OCI-LY1 (cell line): ENCODE results near the gene PRDM1.
"Not testable (repeated sequence)": the region's sequence is repeated elsewhere in the genome, so short reads cannot be mapped to it uniquely, and the experiment has no call there.

Source experiments
- H2AFZ ChIP-seq: fragments of 200-600 bp; sonication (generic), shearing (Covaris generic); 2 replicates; pipeline ENCODE4 v1.6.0; 2014; ENCODE audit warnings: antibody characterized with exemption, mild to moderate bottlenecking, low read length
- H3F3A ChIP-seq: fragments of 200-600 bp; sonication (generic), shearing (Covaris generic); 2 replicates; pipeline ENCODE4 v1.6.0; 2014; ENCODE audit warnings: mild to moderate bottlenecking, antibody characterized with exemption, low read length, moderate library complexity; ENCODE audit not compliant: insufficient read depth
- H3K27ac ChIP-seq: fragments of 200-600 bp; sonication (generic); 2 replicates; pipeline ENCODE4 v1.5.1; 2014; ENCODE audit warnings: low read length, mixed run types, mild to moderate bottlenecking, low read depth; ENCODE audit not compliant: poor library complexity, severe bottlenecking
- H3K27me3 ChIP-seq: fragments of 200-600 bp; sonication (generic); 2 replicates; pipeline ENCODE4 v1.6.0; 2014; ENCODE audit warnings: antibody characterized with exemption, mild to moderate bottlenecking, low read length, moderate library complexity; ENCODE audit not compliant: insufficient read depth
- H3K36me3 ChIP-seq: fragments of 200-600 bp; sonication (generic); 2 replicates; pipeline ENCODE4 v1.6.1; 2014; ENCODE audit warnings: mild to moderate bottlenecking, antibody characterized with exemption, low read length, moderate library complexity, mixed read lengths; ENCODE audit not compliant: insufficient read depth
- H3K4me1 ChIP-seq: fragments of 200-600 bp; sonication (generic); 2 replicates; pipeline ENCODE4 v1.5.1; 2014; ENCODE audit warnings: mild to moderate bottlenecking, low read length, moderate library complexity; ENCODE audit not compliant: insufficient read depth, severe bottlenecking
- H3K4me2 ChIP-seq: fragments of 200-600 bp; sonication (generic), shearing (Covaris generic); 2 replicates; pipeline ENCODE4 v1.6.1; 2014; ENCODE audit warnings: low read length
- H3K4me3 ChIP-seq: fragments of 200-600 bp; sonication (generic); 2 replicates; pipeline ENCODE4 v1.5.1; 2014; ENCODE audit warnings: low read length, low read depth, mild to moderate bottlenecking, mixed read lengths; ENCODE audit not compliant: poor library complexity, severe bottlenecking
- H3K79me2 ChIP-seq: fragments of 200-600 bp; shearing (Covaris generic); 2 replicates; pipeline ENCODE4 v1.6.1; 2016; ENCODE audit warnings: mixed run types, low read length, mixed read lengths; ENCODE audit not compliant: insufficient read depth
- H3K9ac ChIP-seq: fragments of 200-600 bp; sonication (generic), shearing (Covaris generic); 2 replicates; pipeline ENCODE4 v1.6.1; 2014; ENCODE audit warnings: mild to moderate bottlenecking, low read length, mixed read lengths
- H3K9me2 ChIP-seq: fragments of 200-600 bp; sonication (generic), shearing (Covaris generic); 2 replicates; pipeline ENCODE4 v1.6.1; 2014; ENCODE audit warnings: low read depth, mild to moderate bottlenecking, low read length, mixed read lengths
- H3K9me3 ChIP-seq: fragments of 200-600 bp; shearing (Covaris generic); 2 replicates; pipeline ENCODE4 v1.6.1; 2014; ENCODE audit warnings: low read length, mixed read lengths
- H4K20me1 ChIP-seq: fragments of 200-600 bp; sonication (generic), shearing (Covaris generic); 2 replicates; pipeline ENCODE4 v1.6.0; 2016; ENCODE audit warnings: mild to moderate bottlenecking, low read length; ENCODE audit not compliant: insufficient read depth
- CTCF ChIP-seq: fragments of 200-600 bp; sonication (generic), shearing (Covaris generic); IDR thresholded peaks from 2 replicates; pipeline ENCODE4 v1.5.1; 2017; ENCODE audit warnings: mild to moderate bottlenecking, antibody characterized with exemption, low read length, moderate library complexity, mixed read lengths
- EZH2 ChIP-seq: fragments of 200-600 bp; sonication (generic), shearing (Covaris generic); IDR thresholded peaks from 2 replicates; pipeline ENCODE4 v1.8.0; 2017; ENCODE audit warnings: borderline replicate concordance, mixed run types, mild to moderate bottlenecking, antibody characterized with exemption, low read length, moderate library complexity, mixed read lengths

Gene PRDM1

DNA sequence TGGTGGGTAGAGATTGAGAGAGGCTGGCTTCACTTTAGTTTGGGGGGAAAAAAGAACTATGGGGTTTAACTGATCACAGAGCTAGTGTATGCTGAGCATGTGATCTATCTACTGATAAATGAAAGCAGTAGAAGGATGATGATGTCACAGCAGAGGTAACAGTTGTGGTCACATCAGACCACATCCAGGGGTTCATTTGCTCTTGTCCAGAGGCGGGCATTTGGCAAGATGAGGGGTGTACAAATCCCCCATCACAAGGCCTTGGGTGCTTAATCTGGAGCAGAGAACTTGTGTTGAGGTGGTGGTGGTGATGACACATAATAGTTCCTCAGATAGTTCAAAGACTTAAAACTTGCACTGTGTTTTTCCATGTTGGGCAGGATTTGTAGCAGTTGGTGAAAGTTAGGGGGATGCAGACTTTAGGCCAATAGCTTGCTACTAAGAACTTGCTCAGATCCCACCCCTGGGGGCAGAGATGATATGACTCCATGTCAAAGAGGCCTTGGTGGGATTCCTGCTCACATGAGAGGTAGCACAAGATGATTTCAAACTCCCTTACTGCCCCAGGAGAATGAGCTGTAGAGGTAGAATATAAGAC is 63.4 kb downstream of the PRDM1 start:
- Histone ChIP-seq H3K27me3 (no peaks in the 10 kb centered on the region), H3K27ac (no peak overlapping the region), H3K9me2 (no peaks in the 10 kb centered on the region), H3K9me3 (no peaks in the 10 kb centered on the region), H2AFZ (no peak overlapping the region), H3K79me2 (no peaks in the 10 kb centered on the region), H4K20me1 (no peaks in the 10 kb centered on the region), H3K9ac (no peak overlapping the region), H3K4me3 (no peak overlapping the region), H3F3A (no peaks in the 10 kb centered on the region), H3K4me2 (no peak overlapping the region), H3K36me3 (no peaks in the 10 kb centered on the region), H3K4me1 (no peaks in the 10 kb centered on the region)
- TF ChIP-seq CTCF (no peak), EZH2 (no peak)

- H3K4me1 ChIP-seq, H3K9me2 ChIP-seq, H3K79me2 ChIP-seq, H3F3A ChIP-seq, H2AFZ ChIP-seq, H3K27me3 ChIP-seq, H3K9ac ChIP-seq, H3K9me3 ChIP-seq, H4K20me1 ChIP-seq, H3K36me3 ChIP-seq, H3K27ac ChIP-seq, H3K4me2 ChIP-seq, H3K4me3 ChIP-seq: not testable (repeated sequence)
Measured at GRCh38 chr6:106152476-106152875, 66.3 kb downstream of the PRDM1 start.

DNA sequence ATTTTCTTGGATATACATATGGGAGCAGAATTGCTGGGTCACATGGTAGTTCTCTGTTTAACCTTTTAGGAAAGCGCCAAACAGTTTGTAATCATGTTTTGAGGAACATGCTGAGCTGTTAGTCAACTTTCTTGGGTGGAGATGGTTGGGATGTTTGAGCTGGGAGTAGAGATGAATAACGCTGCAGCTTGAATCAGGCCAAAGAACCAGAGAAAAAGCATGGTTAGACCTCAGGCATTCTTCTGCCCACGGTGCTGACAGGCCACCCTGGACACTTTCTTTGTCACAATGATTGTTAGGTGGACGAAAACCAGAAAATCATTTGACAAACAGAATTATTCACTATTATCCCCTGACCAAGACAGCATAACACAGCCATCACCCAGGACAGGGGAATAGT is 66.8 kb downstream of the PRDM1 start:
- Histone ChIP-seq H3K9ac (no peak overlapping the region), H3K4me1 (no peaks in the 10 kb centered on the region), H3K4me2 (no peak overlapping the region), H3K9me2 (no peaks in the 10 kb centered on the region), H3K27me3 (no peaks in the 10 kb centered on the region), H3K4me3 (no peak overlapping the region), H3K9me3 (no peaks in the 10 kb centered on the region), H3F3A (no peaks in the 10 kb centered on the region), H2AFZ (no peak overlapping the region), H4K20me1 (no peaks in the 10 kb centered on the region), H3K36me3 (no peaks in the 10 kb centered on the region), H3K79me2 (no peaks in the 10 kb centered on the region), H3K27ac (no peak overlapping the region)
- no peak for TF ChIP-seq CTCF
- TF ChIP-seq EZH2: no peak

- Histone ChIP-seq H3K79me2 (no peaks in the 10 kb centered on the region), H3K4me1 (no peaks in the 10 kb centered on the region), H3K9me3 (no peaks in the 10 kb centered on the region), H4K20me1 (no peaks in the 10 kb centered on the region), H3K9ac (no peak overlapping the region), H3K4me2 (no peak overlapping the region), H3K4me3 (no peak overlapping the region), H3K27me3 (no peaks in the 10 kb centered on the region), H3F3A (no peaks in the 10 kb centered on the region), H3K9me2 (no peaks in the 10 kb centered on the region), H3K27ac (no peak overlapping the region), H2AFZ (no peak overlapping the region), H3K36me3 (no peaks in the 10 kb centered on the region)
- no peak for TF ChIP-seq CTCF
- TF ChIP-seq EZH2: no peak
Measured at GRCh38 chr6:106154326-106154725, 68.2 kb downstream of the PRDM1 start.
